Colonic mucosa (tissue), 4 donors: Measurements from ENCODE around the gene TMPRSS2. TPM values are rescaled to one million over a fixed set of nuclear protein-coding genes. Genes with fewer than 3 reads are reported as not detected.

Experiments
- DNase-seq: peaks from one replicate; pipeline ENCODE4 v3.0.0-alpha.2; 2020
- H3K27ac ChIP-seq: fragments of 200-600 bp; one replicate; pipeline ENCODE4 v1.8.0; 2021
- H3K27me3 ChIP-seq: fragments of 200-600 bp; one replicate; pipeline ENCODE4 v1.8.0; 2021
- H3K36me3 ChIP-seq: fragments of 200-600 bp; one replicate; pipeline ENCODE4 v1.8.0; 2021
- H3K4me1 ChIP-seq: fragments of 200-600 bp; one replicate; pipeline ENCODE4 v1.8.0; 2021; ENCODE audit warnings: mild to moderate bottlenecking
- H3K4me3 ChIP-seq: fragments of 200-600 bp; one replicate; pipeline ENCODE4 v1.8.0; 2021
- H3K9ac ChIP-seq, 2 donors: one replicate each; pipeline ENCODE4 v1.7.0; 2013; ENCODE audit warnings: control low read depth in 2 of 2, low read depth in 2 of 2, low read length in 2 of 2
- H3K9me3 ChIP-seq: fragments of 200-600 bp; one replicate; pipeline ENCODE4 v1.8.0; 2021
- intact Hi-C: fragments of 100-400 bp; cut with DNase I; formaldehyde crosslinking; loops from one replicate; pipeline ENCODE4 v1.14.1; 2022
- total RNA-seq, 2 donors: library from RNA; stranded (reverse); fragmentation: NEBNext Ultra II Directional in 1 of 2; extraction: Animal tissue kit (Norgen Biotek cat#: 25700) in 1 of 2; gene quantifications; one replicate each; pipeline ENCODE4 v1.2.1, GENCODE V29; 2021
- TF ChIP-seq, protein P1 (sequence below): fragments of 200-600 bp; IDR thresholded peaks from one replicate; pipeline ENCODE4 v1.8.0; 2022; ENCODE audit warnings: antibody characterized with exemption, mild to moderate bottlenecking
- donor health status: healthy.
- donor health status: DM: no; HTN: no; CAD: no.
- donor health status: DM: no; HTN: no; CAD: no.

The TMPRSS2 gene
- total RNA-seq, 2 donors from 2014 or later, result 261 to 408 TPM

- Histone ChIP-seq H3K4me1 (peaks cover 3% of the 10 kb centered on the region), H3K36me3 (no peaks in the 10 kb centered on the region), H3K9ac (peak overlapping the region in 1 of 2 donors; percentile 46), H3K4me3 (no peak overlapping the region), H3K9me3 (no peaks in the 10 kb centered on the region), H3K27ac (peak overlapping the region; percentile 61), H3K27me3 (no peaks in the 10 kb centered on the region)
- TF ChIP-seq, protein P1, sequence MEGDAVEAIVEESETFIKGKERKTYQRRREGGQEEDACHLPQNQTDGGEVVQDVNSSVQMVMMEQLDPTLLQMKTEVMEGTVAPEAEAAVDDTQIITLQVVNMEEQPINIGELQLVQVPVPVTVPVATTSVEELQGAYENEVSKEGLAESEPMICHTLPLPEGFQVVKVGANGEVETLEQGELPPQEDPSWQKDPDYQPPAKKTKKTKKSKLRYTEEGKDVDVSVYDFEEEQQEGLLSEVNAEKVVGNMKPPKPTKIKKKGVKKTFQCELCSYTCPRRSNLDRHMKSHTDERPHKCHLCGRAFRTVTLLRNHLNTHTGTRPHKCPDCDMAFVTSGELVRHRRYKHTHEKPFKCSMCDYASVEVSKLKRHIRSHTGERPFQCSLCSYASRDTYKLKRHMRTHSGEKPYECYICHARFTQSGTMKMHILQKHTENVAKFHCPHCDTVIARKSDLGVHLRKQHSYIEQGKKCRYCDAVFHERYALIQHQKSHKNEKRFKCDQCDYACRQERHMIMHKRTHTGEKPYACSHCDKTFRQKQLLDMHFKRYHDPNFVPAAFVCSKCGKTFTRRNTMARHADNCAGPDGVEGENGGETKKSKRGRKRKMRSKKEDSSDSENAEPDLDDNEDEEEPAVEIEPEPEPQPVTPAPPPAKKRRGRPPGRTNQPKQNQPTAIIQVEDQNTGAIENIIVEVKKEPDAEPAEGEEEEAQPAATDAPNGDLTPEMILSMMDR, result no peak
- intact Hi-C loops, result no loop called here
- DNase-seq, result no peak
Measured at GRCh38 chr21:41520560-41521442, 12.8 kb upstream of the TMPRSS2 start.

DNA sequence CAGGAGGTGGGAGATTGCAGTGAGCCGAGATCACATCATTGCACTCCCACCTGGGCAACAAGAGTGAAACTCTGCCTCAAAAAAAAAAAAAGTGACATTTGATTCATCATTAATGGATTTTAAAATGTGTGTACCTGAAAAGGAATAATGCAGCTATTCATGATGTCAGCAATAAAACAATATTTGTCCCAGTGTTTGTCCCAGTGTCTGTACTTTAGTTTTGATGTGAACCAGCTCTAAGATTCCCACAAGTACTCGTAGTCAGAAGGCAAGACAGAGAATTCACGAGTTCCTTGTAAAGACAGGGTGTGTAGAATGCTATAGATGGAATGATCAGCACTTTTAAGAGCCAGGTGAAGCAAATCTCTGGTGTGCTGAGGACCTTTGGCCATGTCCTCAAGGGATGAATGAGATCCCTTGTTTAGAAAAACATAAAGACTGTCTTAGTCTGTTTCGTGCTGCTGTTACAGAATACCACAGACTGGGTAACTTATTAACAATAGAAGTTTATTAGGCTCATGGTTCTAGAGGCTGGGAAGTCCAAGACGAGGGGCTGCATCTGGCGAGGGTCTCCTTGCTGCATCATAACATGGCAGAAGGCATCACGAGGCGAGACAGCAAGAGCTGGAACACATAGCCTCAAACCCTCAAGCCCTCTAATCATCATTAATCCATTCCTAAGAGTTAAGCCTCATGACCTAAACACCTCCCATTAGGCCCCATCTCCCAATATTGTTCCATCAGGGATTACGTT lies 12.0 kb upstream of the TMPRSS2 start:
- Histone ChIP-seq H3K4me3 (no peak overlapping the region), H3K9ac (no peak overlapping the region), H3K9me3 (no peaks in the 10 kb centered on the region), H3K27ac (peak overlapping the region; percentile 61), H3K4me1 (peaks cover 3% of the 10 kb centered on the region), H3K27me3 (no peaks in the 10 kb centered on the region), H3K36me3 (no peaks in the 10 kb centered on the region)
- intact Hi-C loops, result no loop called here
- TF ChIP-seq, protein P1, result no peak
- no peak for DNase-seq

DNA sequence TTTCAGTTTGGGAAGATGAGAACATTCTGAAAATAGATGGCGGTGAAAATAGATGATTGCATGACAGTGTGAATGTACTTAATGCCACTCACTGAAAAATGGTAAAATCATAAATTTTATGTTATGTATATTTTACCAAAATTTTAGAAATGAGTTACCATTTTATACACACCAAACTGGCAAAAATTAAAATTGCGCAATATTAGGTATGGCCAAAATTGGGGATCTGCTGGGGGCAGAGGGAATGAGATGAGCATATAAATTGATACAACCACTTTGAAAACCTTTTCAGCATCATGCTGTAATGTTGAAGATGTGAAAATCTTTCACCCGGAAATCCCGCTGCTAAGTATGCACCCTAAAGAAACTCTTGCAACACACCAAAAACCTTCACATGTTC lies 10.8 kb upstream of the TMPRSS2 start:
- H3K27ac ChIP-seq, result no peak overlapping the region
- no peaks in the 10 kb centered on the region for H3K27me3 ChIP-seq
- no peaks in the 10 kb centered on the region for H3K36me3 ChIP-seq
- no peak overlapping the region for H3K4me3 ChIP-seq
- TF ChIP-seq, protein P1, result no peak
- no peaks in the 10 kb centered on the region for H3K9me3 ChIP-seq
- DNase-seq, result no peak
- no peak overlapping the region for H3K9ac ChIP-seq
- intact Hi-C loops, result no loop called here
- H3K4me1 ChIP-seq, result peaks cover 3% of the 10 kb centered on the region

DNA sequence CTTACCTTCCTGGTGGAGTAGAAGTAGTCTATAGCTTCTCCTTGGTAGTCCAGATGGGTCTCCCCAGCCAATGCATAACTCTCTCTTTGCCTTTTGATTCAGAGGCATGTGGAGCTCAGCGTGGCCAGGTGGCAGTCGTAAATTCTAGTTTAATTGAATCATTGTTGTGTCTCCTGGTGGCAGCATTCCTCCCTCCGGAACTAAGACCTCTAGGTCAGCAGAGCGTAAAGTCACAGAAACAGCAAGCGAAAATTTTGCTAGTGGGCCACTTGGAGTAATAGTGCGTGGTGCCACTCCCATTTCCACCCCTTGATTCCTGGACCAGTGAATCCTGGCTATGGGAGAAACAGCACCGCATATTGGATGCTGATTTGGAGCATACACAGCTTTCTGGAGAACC lies 3.9 kb upstream of the TMPRSS2 start:
- H3K4me1 ChIP-seq, result no peaks in the 10 kb centered on the region
- H3K27ac ChIP-seq, result no peak overlapping the region
- H3K9me3 ChIP-seq, result no peaks in the 10 kb centered on the region
- intact Hi-C loops, result no loop called here
- no peak overlapping the region for H3K4me3 ChIP-seq
- H3K27me3 ChIP-seq, result peaks cover 10% of the 10 kb centered on the region
- no peaks in the 10 kb centered on the region for H3K36me3 ChIP-seq
- no peak overlapping the region for H3K9ac ChIP-seq
- TF ChIP-seq, protein P1, result no peak
- no peak for DNase-seq

DNA sequence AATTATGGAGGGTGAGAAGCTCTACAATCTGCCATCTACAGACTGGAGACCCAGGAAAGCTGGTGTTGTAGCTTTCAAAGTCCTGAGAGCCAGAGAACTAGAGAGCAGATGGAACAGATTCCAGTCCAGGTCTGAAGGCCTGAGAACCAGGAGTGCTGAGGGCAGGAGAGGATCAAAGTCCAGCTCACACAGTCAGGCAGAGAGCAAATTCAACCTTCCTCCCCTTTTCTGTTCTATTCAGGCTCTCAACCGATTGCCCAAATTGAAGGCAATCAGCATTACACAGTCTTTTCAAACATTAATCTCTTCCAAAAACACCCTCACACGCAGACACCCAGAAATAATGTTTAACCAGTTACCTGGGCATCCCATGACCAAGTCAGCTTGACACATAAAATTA lies 2.5 kb upstream of the TMPRSS2 start:
- TF ChIP-seq, protein P1, result no peak
- intact Hi-C loops, result no loop called here
- no peak overlapping the region for H3K4me3 ChIP-seq
- H3K27ac ChIP-seq, result peak overlapping the region; percentile 94
- no peak overlapping the region for H3K9ac ChIP-seq
- H3K36me3 ChIP-seq, result no peaks in the 10 kb centered on the region
- peaks cover 10% of the 10 kb centered on the region for H3K27me3 ChIP-seq
- H3K9me3 ChIP-seq, result no peaks in the 10 kb centered on the region
- DNase-seq, result peak; percentile 71
- no peaks in the 10 kb centered on the region for H3K4me1 ChIP-seq
